CD1c-positive myeloid dendritic cell (primary cell): ENCODE measurements around the gene TSPOAP1.

Experiments
- DNase-seq: peaks from one replicate; pipeline ENCODE4 v3.0.0-alpha.2; 2016; ENCODE audit errors: extremely low spot score

Gene TSPOAP1

GRCh38 chr17:58328195-58329034, at the start of gene TSPOAP1:
Gene TSPOAP1 (minus strand): TSS chr17:58328795. CDS start chr17:58327920, 875 bp downstream.
- DNase-seq: peak; percentile 79

GRCh38 chr17:58377661-58378060, 49.1 kb upstream of the TSPOAP1 start:
- DNase-seq: no peak

- DNase-seq: no peak
Measured at GRCh38 chr17:58377093-58377601, 48.6 kb upstream of the TSPOAP1 start.

GRCh38 chr17:58376472-58377000, 47.9 kb upstream of the TSPOAP1 start:
- peak; percentile 62 for DNase-seq

GRCh38 chr17:58375811-58376210, 47.2 kb upstream of the TSPOAP1 start:
- DNase-seq: no peak

- DNase-seq: no peak
Measured at GRCh38 chr17:58375256-58375655, 46.7 kb upstream of the TSPOAP1 start.

GRCh38 chr17:58373923-58374322, 45.3 kb upstream of the TSPOAP1 start:
- DNase-seq: no peak

- no peak for DNase-seq
Measured at GRCh38 chr17:58373003-58373402, 44.4 kb upstream of the TSPOAP1 start.

GRCh38 chr17:58371300-58371950, 42.8 kb upstream of the TSPOAP1 start:
- DNase-seq: no peak

GRCh38 chr17:58370716-58371115, 42.1 kb upstream of the TSPOAP1 start:
- no peak for DNase-seq

- DNase-seq: no peak
Measured at GRCh38 chr17:58370309-58370708, 41.7 kb upstream of the TSPOAP1 start.

- DNase-seq: no peak
Measured at GRCh38 chr17:58369214-58370031, 40.8 kb upstream of the TSPOAP1 start.

- no peak for DNase-seq
Measured at GRCh38 chr17:58368860-58369213, 40.2 kb upstream of the TSPOAP1 start.

GRCh38 chr17:58367461-58367860, 38.9 kb upstream of the TSPOAP1 start:
- no peak for DNase-seq

- DNase-seq: no peak
Measured at GRCh38 chr17:58365980-58366595, 37.5 kb upstream of the TSPOAP1 start.

GRCh38 chr17:58365185-58365979, 36.8 kb upstream of the TSPOAP1 start:
- no peak for DNase-seq

- DNase-seq: no peak
Measured at GRCh38 chr17:58364270-58364942, 35.8 kb upstream of the TSPOAP1 start.

GRCh38 chr17:58363457-58364185, 35.0 kb upstream of the TSPOAP1 start:
- DNase-seq: no peak

GRCh38 chr17:58362368-58363014, 33.9 kb upstream of the TSPOAP1 start:
- no peak for DNase-seq
